ENCODE measurements around the gene CFAP57. TPM values are rescaled to one million over a fixed set of nuclear protein-coding genes. Genes with fewer than 3 reads are reported as not detected.
A peak's percentile ranks its signal among the peaks of the same experiment; 100 is the strongest.

CFAP57 gene
- total and polyA plus RNA-seq, 2 of the 8 experiments (the other 6 are each of a cell fraction or from before 2014, with no cell fraction given): 0.20 to 0.80 TPM

DNA sequence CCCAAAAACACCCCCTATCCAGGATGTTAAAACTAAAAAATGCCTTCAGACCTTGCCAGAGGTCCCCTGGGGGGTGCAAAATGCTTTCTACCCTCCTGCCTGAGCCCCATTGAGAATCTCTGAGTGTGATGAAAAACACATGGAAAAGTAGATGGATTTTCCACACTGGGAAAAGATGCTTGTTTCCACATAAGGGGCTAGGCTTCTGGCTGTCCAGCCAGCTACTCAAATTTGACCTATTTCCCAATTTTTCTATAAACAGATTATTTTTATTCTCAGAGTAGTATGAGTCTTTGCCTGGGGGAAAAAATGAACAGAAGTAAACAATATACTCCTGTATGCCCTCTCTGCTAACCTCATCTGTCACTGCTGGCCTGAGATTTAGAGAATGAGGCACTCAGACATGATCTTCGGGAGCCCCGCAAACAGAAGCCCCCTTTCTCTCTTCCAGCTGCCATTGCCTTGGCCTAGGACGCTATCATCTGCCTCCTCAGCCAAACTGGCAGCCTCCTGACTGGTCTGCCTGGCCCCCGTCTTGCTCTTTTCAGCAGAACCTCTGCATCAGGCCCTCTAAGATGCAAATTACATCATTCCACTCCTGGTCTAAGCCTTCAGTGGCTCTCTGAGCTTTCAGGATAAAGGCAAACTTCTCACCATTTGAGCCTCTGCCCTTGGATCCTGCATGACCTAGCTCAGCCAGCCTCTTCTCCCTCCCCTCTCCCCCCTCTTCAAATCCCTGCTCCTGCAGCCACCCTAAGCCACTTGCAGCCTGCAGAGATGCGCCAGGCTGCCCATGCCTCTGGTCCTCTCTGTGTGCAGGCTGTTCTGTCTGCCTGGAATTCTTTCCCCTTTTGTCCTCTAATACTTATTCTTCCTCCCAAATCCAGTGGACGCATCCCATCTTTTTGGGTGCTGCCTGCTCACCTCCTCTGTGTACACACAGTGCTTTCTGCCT, 58.0 kb downstream of the CFAP57 start:
- no peak overlapping the region for H2AK5ac ChIP-seq (ENCODE audit: low read depth, low read length)
- no peak for FAIRE-seq
- no peaks in the 10 kb centered on the region for H3K9me3 ChIP-seq (ENCODE audit: insufficient read depth in 2 of 2, low read depth in 1 of 2, low read length in 1 of 2)
- H2BK12ac ChIP-seq (ENCODE audit: low read depth, low read length): no peak overlapping the region; the same call in 1 of the 2 replicates
- ChIA-PET POLR2A (ENCODE audit: partially characterized antibody) (interaction anchor here (0.6 to 2.0 kb wide), 5 partner anchors 15 to 305 kb away, joined by 3 to 6 read pairs (median 3); partner anchors contain the start of genes CDC20, MED8 and SZT2), CTCF (ENCODE audit: partially characterized antibody) (interaction anchor here (0.6 to 9.8 kb wide), 7 partner anchors 8 to 188 kb away, joined by 3 to 131 read pairs (median 4); partner anchors contain the start of genes C1orf210 and CDC20)
- no peak overlapping the region for H3K4me3 ChIP-seq (ENCODE audit: extremely low read depth in 1 of 4, insufficient read depth in 2 of 4, low read depth in 3 of 4, low read length in 4 of 4)
- no peak overlapping the region for H2BK120ac ChIP-seq (replicated peaks; ENCODE audit: low read depth, low read length)
- H3K14ac ChIP-seq (ENCODE audit: insufficient read length): no peak overlapping the region
- H3K56ac ChIP-seq (replicated peaks; ENCODE audit: insufficient read length, low read depth, low read length): no peak overlapping the region
- H2AFZ ChIP-seq (ENCODE audit: low read length): peak overlapping the region; percentile 37; the same call in 1 of the 2 replicates
- H3K18ac ChIP-seq (ENCODE audit: extremely low read depth, low read length): peak overlapping the region; percentile 20; the same call in 1 of the 2 replicates
- H2BK20ac ChIP-seq (ENCODE audit: low read length): no peak overlapping the region
- H3K79me2 ChIP-seq (ENCODE audit: control insufficient read depth in 1 of 2, insufficient read depth in 2 of 2, low read length in 2 of 2): no peaks in the 10 kb centered on the region
- no peak overlapping the region for H3K4ac ChIP-seq (replicated peaks; ENCODE audit: insufficient read length, low read depth, low read length)
- no peak overlapping the region for H4K91ac ChIP-seq (replicated peaks; ENCODE audit: insufficient read length, low read length)
- WGBS, 2 experiments (ENCODE audit: extremely low coverage in 1 of 2, insufficient coverage in 1 of 2, insufficient read length in 1 of 2, insufficient replicate concordance in 2 of 2, low coverage in 1 of 2, low lambda C conversion rate in 2 of 2, missing lambda C conversion rate in 1 of 2): 78% methylated on average over 6 of the region's 6 CpGs; no CpG with 5 or more reads in 1 of the 2 experiments
- H3K27me3 ChIP-seq (replicated peaks in 1 of 4; ENCODE audit: control insufficient read depth in 3 of 4, extremely low read depth in 1 of 4, insufficient read depth in 3 of 4, low read length in 3 of 4): no peaks in the 10 kb centered on the region
- H4K8ac ChIP-seq (ENCODE audit: extremely low read depth, insufficient read depth, low read length): no peak overlapping the region
- H2BK15ac ChIP-seq (ENCODE audit: low read length): no peak overlapping the region
- H3K79me1 ChIP-seq (ENCODE audit: low read depth, low read length): no peaks in the 10 kb centered on the region; the same call in 1 of the 2 replicates
- peak overlapping the region; percentile 18; the same call in 1 of the 2 replicates for H2BK5ac ChIP-seq (ENCODE audit: low read depth, low read length)
- no peak overlapping the region for H3K23ac ChIP-seq (ENCODE audit: insufficient read length)
- no peak for DNase-seq (ENCODE audit: low read depth in 1 of 2, low spot score in 2 of 2)
- no peak for TF ChIP-seq POLR2A (IDR thresholded peaks at IDR 0.05; ENCODE audit: control extremely low read depth in 1 of 2, low read depth in 2 of 2, low read length in 2 of 2)
- peaks cover 0 to 5% (median 3%) of the 10 kb centered on the region in 4 experiments; a peak in 3 of 7 replicates for H3K4me1 ChIP-seq (replicated peaks in 1 of 4; ENCODE audit: control insufficient read depth in 3 of 4, insufficient read depth in 4 of 4, low read length in 3 of 4)
- H3K23me2 ChIP-seq (ENCODE audit: low read depth, low read length): no peaks in the 10 kb centered on the region
- no peak overlapping the region for H3K27ac ChIP-seq (ENCODE audit: low read depth, low read length)
- H4K20me1 ChIP-seq (replicated peaks in 1 of 2; ENCODE audit: control insufficient read depth in 1 of 2, insufficient read depth in 2 of 2, low read length in 2 of 2): no peaks in the 10 kb centered on the region
- no peak overlapping the region for H3K4me2 ChIP-seq (ENCODE audit: insufficient read depth in 1 of 2, low read depth in 2 of 2, low read length in 2 of 2)
- no peak overlapping the region for H3K9ac ChIP-seq (replicated peaks in 1 of 4; ENCODE audit: extremely low read depth in 1 of 4, low read depth in 3 of 4, low read length in 3 of 4)
- no peak overlapping the region for H4K5ac ChIP-seq (ENCODE audit: insufficient read length, low read depth, low read length)
- no peaks in the 10 kb centered on the region for H3K36me3 ChIP-seq (ENCODE audit: control insufficient read depth in 2 of 4, insufficient read depth in 4 of 4, low read length in 3 of 4)

All from H1 (cell line).